ENCODE measurements around the gene GNG14. TPM values are rescaled to one million over a fixed set of nuclear protein-coding genes. Genes with fewer than 3 reads are reported as not detected.
A peak's percentile ranks its signal among the peaks of the same experiment; 100 is the strongest.

The GNG14 gene
- total and polyA plus RNA-seq, 2 donors (not counting 1 experiment from before 2014, with no cell fraction given) = not detected

GRCh38 chr19:12721656-12722565, 34.1 kb downstream of the GNG14 start:
- H3K36me3 ChIP-seq (replicated peaks in 1 of 2; ENCODE audit: control extremely low read depth in 1 of 2, control insufficient read depth in 1 of 2, extremely low read depth in 1 of 2, insufficient read depth in 2 of 2, low read length in 1 of 2) = peaks cover 0 to 7% of the 10 kb centered on the region in 2 experiments
- Mint-ChIP-seq H3K27ac (peak overlapping the region; percentile 84), H3K4me3 (peak overlapping the region; percentile 95), H3K9me3 (ENCODE audit: insufficient read depth) (no peaks in the 10 kb centered on the region), H3K27me3 (no peaks in the 10 kb centered on the region), H3K4me1 (peaks cover 38% of the 10 kb centered on the region)
- POLR2A ChIA-PET = interaction anchor here (0.7 to 3.6 kb wide), 10 partner anchors 8 to 109 kb away, joined by 3 to 30 read pairs (median 8); partner anchors contain the start of genes DHPS, FBXW9, JUNB and TRIR
- intact Hi-C loops (cut with micrococcal nuclease) = loop anchor here (1.0 to 5.0 kb wide), 4 partner anchors 41 to 85 kb away; partner anchors contain the start of genes DHPS, HOOK2, MAN2B1 and RNASEH2A
- peak overlapping the region; percentile 17 to 69 for H3K27ac ChIP-seq (ENCODE audit: low read length in 2 of 2)
- DNase-seq (peak; percentile 76), ATAC-seq (ENCODE audit: low read depth) (peak; percentile 42)
- peaks cover 74% of the 10 kb centered on the region for H3K79me2 ChIP-seq (ENCODE audit: control insufficient read depth, insufficient read depth, low read length)
- TF ChIP-seq EZH2 (IDR thresholded peaks at IDR 0.05; ENCODE audit: borderline replicate concordance, insufficient read depth, low read depth, low read length, poor library complexity, severe bottlenecking) = no peak
- no peak for TF ChIP-seq CTCF (IDR thresholded peaks at IDR 0.05)
- H3K4me2 ChIP-seq (replicated peaks; ENCODE audit: low read depth, low read length, poor library complexity, severe bottlenecking) = peak overlapping the region; percentile 95
- under 1% methylated on average over 48 of the region's 65 CpGs for WGBS (ENCODE audit: insufficient coverage)
- peak overlapping the region; percentile 85 for H3K9ac ChIP-seq (ENCODE audit: low read length)
- CTCF ChIA-PET = interaction anchor here (0.7 to 3.5 kb wide), 8 partner anchors 12 to 74 kb away, joined by 3 to 26 read pairs (median 5); partner anchors contain the start of genes JUNB and TRIR
- peak overlapping the region; percentile 60 to 83 (median 77) for H3K4me3 ChIP-seq (ENCODE audit: control extremely low read depth in 1 of 5, extremely low read depth in 1 of 5, insufficient read depth in 1 of 5, low read depth in 2 of 5, low read length in 4 of 5)
- no peaks in the 10 kb centered on the region for H3K27me3 ChIP-seq (replicated peaks in 1 of 4; ENCODE audit: control extremely low read depth in 1 of 4, control insufficient read depth in 3 of 4, insufficient read depth in 4 of 4, low read length in 3 of 4)
- H4K20me1 ChIP-seq (ENCODE audit: control insufficient read depth, insufficient read depth, low read length, poor library complexity, severe bottlenecking) = peaks cover 11% of the 10 kb centered on the region
- H2AFZ ChIP-seq (ENCODE audit: insufficient read depth, low read depth, low read length, poor library complexity, severe bottlenecking) = peak overlapping the region; percentile 83
- H3K4me1 ChIP-seq (ENCODE audit: control insufficient read depth in 2 of 2, insufficient read depth in 2 of 2, low read length in 2 of 2) = peaks cover 29 to 37% of the 10 kb centered on the region in 2 donors
- H3K9me3 ChIP-seq (ENCODE audit: control extremely low read depth in 1 of 3, control insufficient read depth in 2 of 3, insufficient read depth in 1 of 3, low read length in 2 of 3) = no peaks in the 10 kb centered on the region

All from B cell (primary cell).